ENCODE results near the gene MGRN1.
"Not testable (repeated sequence)": the region's sequence is repeated elsewhere in the genome, so short reads cannot be mapped to it uniquely, and the experiment has no call there.

MGRN1 gene

DNA sequence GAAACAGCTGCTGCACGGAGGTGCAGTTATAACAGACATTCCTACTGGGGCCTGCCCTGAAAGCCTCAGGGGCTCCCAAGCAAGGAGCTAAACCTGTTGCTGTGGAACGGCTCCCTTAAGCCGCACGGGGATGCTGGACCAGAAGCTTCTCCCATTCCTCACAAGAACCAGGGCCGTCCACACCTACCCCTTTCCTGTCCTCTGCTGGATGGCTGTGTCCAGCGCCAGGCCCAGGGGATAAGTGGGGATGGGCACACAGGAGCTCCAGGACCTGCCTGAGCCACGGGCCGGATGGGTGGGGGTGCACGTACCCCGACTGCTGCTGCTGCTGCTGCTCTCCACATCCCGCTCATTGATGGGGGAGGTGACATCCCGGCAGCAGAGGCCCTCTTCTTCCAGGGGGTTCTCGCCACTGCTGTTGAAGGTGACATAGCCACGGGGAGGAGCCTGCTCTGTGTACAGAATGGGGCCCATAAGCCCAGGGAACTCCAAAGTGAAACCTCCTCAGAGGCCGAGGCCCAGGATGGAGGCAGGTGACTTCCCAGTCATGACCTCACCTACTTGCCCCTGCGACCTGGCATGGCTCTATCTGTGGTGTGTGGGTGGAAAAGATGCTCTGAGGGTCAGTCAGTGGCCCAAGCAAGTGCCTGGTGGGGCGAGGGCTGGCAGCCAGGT is 77.3 kb downstream of the MGRN1 start:
- no peak for DNase-seq

DNA sequence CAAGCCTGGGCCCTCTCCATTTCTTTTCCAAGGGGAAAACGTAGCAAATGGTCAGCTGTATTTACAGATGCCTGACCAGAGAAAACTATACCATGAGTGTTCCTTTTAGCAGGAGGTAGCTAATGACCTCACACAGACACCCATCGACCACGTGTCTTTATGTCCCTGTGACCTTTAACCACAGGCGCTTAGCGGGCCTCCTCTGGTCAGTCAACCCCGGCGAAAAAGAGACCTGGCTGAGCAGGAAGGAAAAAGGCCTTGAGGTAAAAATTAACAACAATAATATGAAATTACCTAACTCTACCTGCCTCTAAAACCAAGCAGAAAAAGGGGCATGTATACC is 77.8 kb downstream of the MGRN1 start:
- no peak for DNase-seq

DNA sequence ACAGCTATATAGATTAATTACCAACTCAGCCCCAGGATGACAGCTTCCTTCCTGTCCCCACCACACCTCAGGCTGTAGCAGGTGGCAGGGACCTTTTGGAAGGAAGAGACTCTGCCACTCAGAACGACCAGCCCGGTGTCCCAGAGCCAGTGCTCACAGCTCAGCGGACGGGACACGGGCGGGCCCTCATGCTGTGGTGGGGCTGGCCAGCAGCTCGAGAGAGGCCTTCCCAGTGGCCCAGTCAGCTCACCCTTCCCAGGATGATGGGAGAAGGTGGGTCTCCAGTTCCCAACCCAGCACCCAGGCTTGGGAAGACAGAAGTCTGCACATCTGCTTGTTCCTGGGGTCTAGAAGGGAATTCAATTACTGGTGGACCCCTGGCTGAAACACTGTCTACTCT is 79.3 kb downstream of the MGRN1 start:
- DNase-seq = no peak

- no peak for DNase-seq
These were observed 79.9 kb downstream of the MGRN1 start for GRCh38 chr16:4704491-4704890.

DNA sequence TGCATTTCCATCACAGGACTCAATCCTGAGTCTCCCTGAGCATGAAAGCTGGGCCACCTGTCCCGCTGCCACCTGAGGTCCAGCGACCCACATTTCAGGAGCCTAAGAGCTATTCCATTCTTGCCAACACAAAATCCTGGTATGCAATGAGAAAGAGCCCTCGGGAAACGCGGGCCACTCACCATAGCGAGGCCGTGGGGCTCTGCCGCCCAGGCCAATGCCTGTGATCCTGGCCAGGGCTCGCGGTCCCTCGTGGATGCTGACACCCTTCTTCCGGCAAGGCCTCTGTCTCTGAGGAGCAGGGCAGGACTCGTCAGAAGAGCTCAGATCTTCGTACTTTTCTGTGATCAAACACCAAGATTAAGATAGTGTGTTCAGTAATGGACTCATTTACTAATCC is 80.3 kb downstream of the MGRN1 start:
- no peak for DNase-seq

- DNase-seq = no peak
These were observed 82.2 kb downstream of the MGRN1 start for GRCh38 chr16:4706871-4707270.

DNA sequence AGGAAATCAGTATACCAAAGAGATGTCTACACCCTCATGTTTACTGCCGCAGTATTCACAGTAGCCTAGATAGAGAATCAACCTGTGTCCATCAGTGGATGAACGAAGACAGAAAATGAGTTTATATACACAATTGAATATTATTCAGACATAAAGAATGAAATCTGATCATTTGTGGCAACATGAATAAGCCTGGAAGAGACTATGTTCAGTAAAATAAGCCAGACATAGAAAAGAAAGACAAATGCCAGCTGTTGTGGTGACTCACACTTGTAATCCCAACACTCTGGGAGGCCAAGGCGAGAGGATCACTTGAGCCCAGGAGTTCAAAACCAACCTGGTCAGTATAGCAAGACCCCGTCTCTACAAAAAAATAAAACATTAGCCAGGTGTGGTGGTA is 84.9 kb downstream of the MGRN1 start:
- no peak for DNase-seq

DNA sequence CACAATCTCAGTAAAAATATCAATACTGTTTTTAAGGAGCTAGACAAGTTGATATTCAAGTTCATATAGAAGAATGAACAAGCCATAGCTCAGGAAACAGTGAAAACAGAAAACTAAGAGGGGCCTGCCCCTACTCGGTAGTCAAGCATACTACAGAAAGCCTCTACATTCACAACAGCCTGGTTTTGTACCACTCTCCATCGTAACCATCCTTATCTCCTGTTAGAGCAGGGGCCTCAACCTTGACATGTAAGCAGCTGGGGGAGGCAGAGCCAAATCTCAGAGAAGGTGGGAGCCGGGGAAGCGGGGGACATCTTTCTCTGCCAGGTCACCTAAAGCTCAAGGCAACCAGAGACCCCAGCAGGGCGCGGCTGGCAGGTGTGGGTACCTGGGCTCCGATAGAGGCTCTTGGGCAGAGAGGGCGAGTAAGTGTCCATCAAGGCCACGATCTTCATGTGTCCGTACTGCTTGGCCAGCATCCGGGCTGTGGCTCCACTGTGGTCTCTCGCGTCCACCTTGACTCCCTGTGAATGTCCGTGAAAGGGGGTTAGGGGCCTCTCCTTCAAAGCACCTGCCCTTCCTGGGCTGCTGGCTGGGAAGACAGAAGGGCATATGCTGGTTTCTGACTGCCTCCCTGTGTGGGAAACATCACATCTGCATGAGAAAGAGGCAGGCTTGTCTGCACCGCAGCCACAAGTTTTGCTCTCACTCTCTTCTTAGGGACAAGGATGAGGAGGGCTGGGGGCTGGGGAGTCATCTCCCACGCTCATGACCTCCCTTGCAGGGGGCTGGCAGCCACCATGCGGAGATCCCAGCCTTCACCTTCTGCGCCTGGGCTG is 89.3 kb downstream of the MGRN1 start:
- no peak for DNase-seq

GRCh38 chr16:4714996-4715395 is 90.4 kb downstream of the MGRN1 start:
- no peak for DNase-seq

DNA sequence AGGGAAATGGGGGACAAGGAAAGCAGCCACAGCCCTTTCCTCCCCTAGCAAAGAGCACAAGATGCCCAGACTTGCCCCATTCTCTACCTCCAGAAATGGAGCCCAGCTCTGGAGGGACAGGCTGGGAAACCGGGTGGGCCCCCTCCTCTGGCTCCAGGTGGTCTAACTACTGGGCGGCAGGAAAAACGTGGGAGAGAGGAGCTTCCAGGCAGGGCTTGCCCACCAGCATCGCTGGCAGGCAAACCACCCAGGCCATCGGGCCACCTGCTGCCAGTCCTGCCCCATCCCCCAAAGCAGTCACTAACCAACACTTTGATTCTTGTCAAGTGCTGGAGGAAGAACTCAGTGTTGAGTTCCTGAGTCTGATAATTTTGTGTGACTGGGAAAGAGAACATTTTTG is 93.8 kb downstream of the MGRN1 start:
- DNase-seq = no peak

GRCh38 chr16:4723071-4723767 is 98.6 kb downstream of the MGRN1 start:
- no peak for DNase-seq

- no peak for DNase-seq
These were observed 100.1 kb downstream of the MGRN1 start for GRCh38 chr16:4724661-4725270.

DNA sequence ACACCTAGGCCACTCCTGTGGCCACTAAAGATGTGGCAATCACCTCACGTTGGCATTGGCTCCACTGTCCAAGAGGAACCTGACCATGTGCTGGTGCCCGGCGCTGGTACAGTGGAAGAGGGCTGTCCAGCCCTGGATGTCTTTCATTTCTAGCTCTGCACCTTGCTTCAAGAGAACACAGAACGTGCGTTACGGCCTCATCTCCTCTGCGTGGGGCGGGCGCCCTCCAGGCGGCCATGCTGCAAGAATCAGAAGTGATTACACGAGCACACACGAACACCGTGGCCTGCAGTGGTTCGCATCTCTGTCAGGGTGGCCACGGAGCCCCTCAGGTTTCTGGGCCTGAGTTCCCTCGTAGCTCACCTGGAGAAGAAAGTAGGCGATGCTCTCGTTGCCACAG is 102.0 kb downstream of the MGRN1 start:
- no peak for DNase-seq

DNA sequence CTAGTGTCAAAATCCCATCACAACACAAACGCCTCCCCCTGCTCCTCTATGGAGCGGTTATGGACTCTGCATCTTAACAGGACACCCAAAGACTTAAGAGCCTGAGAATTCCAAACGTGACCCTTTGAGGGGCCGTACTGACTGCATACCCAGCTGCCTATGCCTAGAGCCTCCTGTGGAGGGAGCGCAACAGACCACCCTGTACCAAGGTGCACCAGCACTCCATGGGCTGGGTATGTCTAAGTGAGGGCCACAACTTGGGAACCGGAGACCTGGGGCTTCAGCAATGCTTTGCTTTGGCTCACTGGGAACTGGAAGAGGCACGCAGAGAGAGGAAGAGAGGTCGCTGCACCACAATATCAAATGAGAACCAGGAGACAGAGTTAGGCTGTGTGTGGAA is 104.0 kb downstream of the MGRN1 start:
- no peak for DNase-seq

GRCh38 chr16:4729876-4730275 is 105.2 kb downstream of the MGRN1 start:
- DNase-seq = no peak

DNA sequence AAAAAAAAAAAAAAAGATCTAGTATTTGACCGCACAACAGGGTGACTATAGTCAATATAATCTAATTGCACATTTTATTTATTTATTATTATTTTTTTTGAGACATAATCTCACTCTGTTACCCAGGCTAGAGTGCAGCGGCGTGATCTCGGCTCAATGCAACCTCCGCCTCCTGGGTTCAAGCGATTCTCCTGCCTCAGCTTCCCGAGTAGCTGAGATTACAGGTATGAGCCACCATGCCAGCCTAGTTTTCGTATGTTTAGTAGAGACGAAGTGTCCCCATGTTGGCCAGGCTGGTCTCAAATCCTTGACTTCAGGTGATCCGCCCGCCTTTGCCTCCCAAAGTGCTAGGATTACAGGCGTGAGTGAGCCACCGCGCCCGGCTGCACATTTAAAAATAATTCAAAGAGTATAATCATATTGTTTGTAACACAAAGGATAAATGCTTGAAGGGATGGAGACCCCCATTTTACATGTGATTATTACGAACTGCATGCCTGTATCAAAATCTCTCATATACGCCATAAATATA is 108.7 kb downstream of the MGRN1 start:
- DNase-seq = no peak

GRCh38 chr16:4733747-4734062 is 109.1 kb downstream of the MGRN1 start:
- no peak for DNase-seq

- peak; percentile 43 for DNase-seq
These were observed 109.6 kb downstream of the MGRN1 start, which contains the start of the genes ANKS3 and DNAAF8 for GRCh38 chr16:4734063-4734729. Gene ANKS3 (minus strand): TSS chr16:4734271. CDS start chr16:4730149, 4,122 bp downstream. Gene DNAAF8 (plus strand): TSS chr16:4734537. CDS start chr16:4736515, 1,978 bp downstream.

- DNase-seq = no peak
These were observed 110.3 kb downstream of the MGRN1 start for GRCh38 chr16:4734730-4735535.

DNA sequence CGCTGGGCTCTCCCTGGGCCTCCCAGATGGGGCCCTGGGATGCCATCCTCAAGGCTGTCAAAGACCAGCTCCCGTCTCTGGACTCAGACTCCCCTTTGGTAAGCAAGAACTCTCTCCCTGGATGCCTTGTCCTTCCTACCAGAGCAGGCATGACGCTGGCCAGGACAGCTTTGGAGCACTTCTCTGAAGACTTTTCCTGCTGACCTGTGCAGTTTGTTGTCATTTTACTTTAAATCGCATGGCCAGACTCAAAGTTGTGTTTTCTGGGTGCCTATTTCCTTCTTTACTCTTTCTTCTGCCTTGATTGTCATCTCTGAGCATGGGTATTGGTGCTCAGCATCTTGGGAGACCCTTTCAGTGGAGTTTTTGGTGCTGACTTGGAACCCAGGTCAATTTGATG is 111.9 kb downstream of the MGRN1 start:
- no peak for DNase-seq

- no peak for DNase-seq
These were observed 112.9 kb downstream of the MGRN1 start for GRCh38 chr16:4737545-4737944.

DNA sequence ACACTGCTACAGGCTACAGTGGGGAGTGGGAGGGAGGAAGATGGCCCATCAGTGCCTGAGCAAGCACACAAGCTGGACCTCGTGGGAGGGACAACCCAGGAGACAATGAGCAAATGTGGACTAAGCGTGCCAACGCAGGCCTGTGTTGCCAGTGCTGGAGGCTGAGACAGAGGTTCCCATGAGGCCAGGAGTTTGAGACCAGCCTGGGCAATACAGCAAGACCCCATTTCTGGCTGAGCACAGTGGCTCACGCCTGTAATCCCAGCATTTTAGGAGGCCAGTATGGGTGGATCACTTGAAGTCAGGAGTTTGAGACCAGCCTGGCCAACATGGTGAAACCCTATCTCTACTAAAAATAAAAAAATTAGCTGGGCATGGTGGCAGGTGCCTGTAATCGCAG is 113.7 kb downstream of the MGRN1 start:
- not testable (repeated sequence) for DNase-seq

All from SIG-M5 (cell line).